OCI-LY3 (cell line): ENCODE results near the gene HLA-F.

ENCODE experiments used
- H2AFZ ChIP-seq: fragments of 200-600, 300-600 bp; shearing (Covaris generic); 2 replicates; pipeline ENCODE4 v1.6.0; 2014; ENCODE audit warnings: antibody characterized with exemption, low read depth, low read length
- H3K27ac ChIP-seq: fragments of 200-600, 300-600 bp; sonication (generic); 2 replicates; pipeline ENCODE4 v1.5.1; 2014; ENCODE audit warnings: mild to moderate bottlenecking, low read length, moderate library complexity, mixed read lengths
- H3K27me3 ChIP-seq: fragments of 200-600, 300-600 bp; sonication (generic); 2 replicates; pipeline ENCODE4 v1.6.1; 2014; ENCODE audit warnings: low read depth, low read length, mixed read lengths
- H3K36me3 ChIP-seq: fragments of 200-600, 300-600 bp; sonication (generic); replicated peaks from 2 replicates; pipeline ENCODE3; 2014; ENCODE audit warnings: low read depth, low read length, mixed read lengths
- H3K4me1 ChIP-seq: fragments of 300-600, 200-600 bp; sonication (generic); 2 replicates; pipeline ENCODE4 v1.6.1; 2014; ENCODE audit warnings: low read length, mixed read lengths
- H3K4me2 ChIP-seq: fragments of 200-600, 300-600 bp; sonication (generic); 2 replicates; pipeline ENCODE4 v1.6.1; 2014; ENCODE audit warnings: low read length, mixed read lengths
- H3K4me3 ChIP-seq: fragments of 300-600, 200-600 bp; sonication (generic); 2 replicates; pipeline ENCODE4 v1.5.1; 2014; ENCODE audit warnings: antibody characterized with exemption, mild to moderate bottlenecking, low read length, moderate library complexity
- H3K79me2 ChIP-seq: fragments of 300-600, 200-600 bp; shearing (Covaris generic); 2 replicates; pipeline ENCODE4 v1.6.1; 2014; ENCODE audit warnings: mild to moderate bottlenecking, low read length, mixed read lengths
- H3K9ac ChIP-seq: fragments of 300-600, 200-600 bp; shearing (Covaris generic); 2 replicates; pipeline ENCODE4 v1.6.0; 2014; ENCODE audit warnings: mild to moderate bottlenecking, low read length, moderate library complexity
- H3K9me3 ChIP-seq: fragments of 200-600, 300-600 bp; shearing (Covaris generic); 2 replicates; pipeline ENCODE4 v1.6.1; 2014; ENCODE audit warnings: low read length, mixed read lengths; ENCODE audit not compliant: insufficient read depth
- H4K20me1 ChIP-seq: fragments of 200-600, 300-600 bp; sonication (generic); 2 replicates; pipeline ENCODE4 v1.6.1; 2016; ENCODE audit warnings: low read length, mixed read lengths; ENCODE audit not compliant: insufficient read depth
- CTCF ChIP-seq: fragments of 200-600, 300-600 bp; sonication (generic); IDR thresholded peaks from 2 replicates; pipeline ENCODE4 v1.5.1; 2014; ENCODE audit warnings: antibody characterized with exemption, low read length, low read depth
- EZH2phosphoT487 ChIP-seq: fragments of 200-600 bp; shearing (Covaris generic); IDR thresholded peaks from 2 replicates; pipeline ENCODE4 v1.6.1; 2018; ENCODE audit warnings: antibody characterized with exemption, mixed run types, low read depth

HLA-F gene

GRCh38 chr6:29737707-29738630, 14.7 kb downstream of the HLA-F start:
- no peaks in the 10 kb centered on the region for H3K4me1 ChIP-seq
- H4K20me1 ChIP-seq, result no peaks in the 10 kb centered on the region
- no peak overlapping the region for H3K27ac ChIP-seq
- no peak overlapping the region for H3K4me2 ChIP-seq
- no peaks in the 10 kb centered on the region for H3K27me3 ChIP-seq
- no peaks in the 10 kb centered on the region for H3K36me3 ChIP-seq
- H3K9me3 ChIP-seq, result no peaks in the 10 kb centered on the region
- H2AFZ ChIP-seq, result no peak overlapping the region
- H3K9ac ChIP-seq, result no peak overlapping the region
- no peaks in the 10 kb centered on the region for H3K79me2 ChIP-seq
- TF ChIP-seq CTCF (peak; percentile 66), EZH2phosphoT487 (no peak)
- no peak overlapping the region for H3K4me3 ChIP-seq

- Histone ChIP-seq H3K36me3 (no peaks in the 10 kb centered on the region), H3K27me3 (no peaks in the 10 kb centered on the region), H2AFZ (no peak overlapping the region), H3K4me2 (no peak overlapping the region), H3K27ac (no peak overlapping the region), H4K20me1 (no peaks in the 10 kb centered on the region), H3K9me3 (no peaks in the 10 kb centered on the region), H3K79me2 (no peaks in the 10 kb centered on the region), H3K4me1 (no peaks in the 10 kb centered on the region), H3K9ac (no peak overlapping the region), H3K4me3 (no peak overlapping the region)
- TF ChIP-seq EZH2phosphoT487 (no peak), CTCF (no peak)
Observed at GRCh38 chr6:29739136-29739881, 16.1 kb downstream of the HLA-F start.

- Histone ChIP-seq H3K79me2 (no peaks in the 10 kb centered on the region), H3K9ac (no peak overlapping the region), H2AFZ (no peak overlapping the region), H3K27ac (no peak overlapping the region), H3K4me2 (no peak overlapping the region), H3K36me3 (no peaks in the 10 kb centered on the region), H3K4me3 (no peak overlapping the region), H3K4me1 (no peaks in the 10 kb centered on the region), H4K20me1 (no peaks in the 10 kb centered on the region), H3K9me3 (no peaks in the 10 kb centered on the region), H3K27me3 (no peaks in the 10 kb centered on the region)
- TF ChIP-seq EZH2phosphoT487, result no peak
- no peak for TF ChIP-seq CTCF
Observed at GRCh38 chr6:29739882-29740261, 16.6 kb downstream of the HLA-F start.

GRCh38 chr6:29741592-29741991, 18.4 kb downstream of the HLA-F start:
- no peaks in the 10 kb centered on the region for H3K27me3 ChIP-seq
- H3K36me3 ChIP-seq, result no peaks in the 10 kb centered on the region
- H3K4me2 ChIP-seq, result no peak overlapping the region
- no peak overlapping the region for H2AFZ ChIP-seq
- H3K9ac ChIP-seq, result no peak overlapping the region
- no peaks in the 10 kb centered on the region for H3K79me2 ChIP-seq
- TF ChIP-seq EZH2phosphoT487 (no peak), CTCF (no peak)
- H3K27ac ChIP-seq, result no peak overlapping the region
- H3K4me3 ChIP-seq, result no peak overlapping the region
- H3K9me3 ChIP-seq, result no peaks in the 10 kb centered on the region
- H3K4me1 ChIP-seq, result no peaks in the 10 kb centered on the region
- no peaks in the 10 kb centered on the region for H4K20me1 ChIP-seq
